Mesenchymal stem cell (in vitro differentiated cells and primary cell): Measurements from ENCODE around the gene LRP1.

Source experiments
- DNase-seq: peaks from one replicate; pipeline ENCODE4 v3.0.0-alpha.2; 2013
- H2AFZ ChIP-seq: one replicate; pipeline ENCODE4 v1.6.1; 2013; ENCODE audit warnings: low read depth, mild to moderate bottlenecking, control low read depth, inconsistent platforms, low read length, moderate library complexity
- H2AK5ac ChIP-seq: 2 replicates; pipeline ENCODE4 v1.6.1; 2013; ENCODE audit warnings: low read length, moderate library complexity, mild to moderate bottlenecking, inconsistent platforms; ENCODE audit not compliant: severe bottlenecking
- H2BK120ac ChIP-seq: one replicate; pipeline ENCODE4 v1.6.1; 2013; ENCODE audit warnings: low read depth, mild to moderate bottlenecking, inconsistent platforms, low read length, moderate library complexity
- H2BK12ac ChIP-seq, 2 experiments: one replicate each; pipeline ENCODE4 v1.6.1; 2013; ENCODE audit warnings: inconsistent platforms in 2 of 2, low read length in 2 of 2, mild to moderate bottlenecking in 2 of 2, moderate library complexity in 2 of 2, control low read depth in 1 of 2
- H2BK15ac ChIP-seq: one replicate; pipeline ENCODE4 v1.6.1; 2013; ENCODE audit warnings: mild to moderate bottlenecking, low read depth, inconsistent platforms; ENCODE audit not compliant: poor library complexity, severe bottlenecking
- H2BK5ac ChIP-seq: 2 replicates; pipeline ENCODE4 v1.6.1; 2013; ENCODE audit warnings: low read depth, mild to moderate bottlenecking, low read length, control low read depth, inconsistent platforms; ENCODE audit not compliant: poor library complexity, severe bottlenecking
- H3K14ac ChIP-seq, 2 experiments: one replicate each; pipeline ENCODE4 v1.6.1; 2013; ENCODE audit warnings: inconsistent platforms in 2 of 2, low read length in 2 of 2, control low read depth in 1 of 2, mild to moderate bottlenecking in 1 of 2, moderate library complexity in 1 of 2
- H3K18ac ChIP-seq, 2 experiments: one replicate each; pipeline ENCODE4 v1.6.1; 2013; ENCODE audit warnings: inconsistent platforms in 2 of 2, low read length in 2 of 2, control low read depth in 1 of 2, low read depth in 1 of 2, mild to moderate bottlenecking in 1 of 2
- H3K23ac ChIP-seq, 2 experiments: one replicate each; pipeline ENCODE4 v1.6.1; 2013; ENCODE audit warnings: inconsistent platforms in 2 of 2, low read length in 2 of 2, mild to moderate bottlenecking in 2 of 2, moderate library complexity in 2 of 2, control low read depth in 1 of 2
- H3K27ac ChIP-seq: 2 replicates; pipeline ENCODE4 v1.5.1; 2013; ENCODE audit warnings: mild to moderate bottlenecking, moderate library complexity, low read length, control low read depth, inconsistent platforms; ENCODE audit not compliant: poor library complexity, severe bottlenecking
- H3K27me3 ChIP-seq, 2 experiments: 2 replicates each; pipeline versions ENCODE4 v1.6.1 to v1.7.0; 2013; ENCODE audit warnings: low read length in 2 of 2, mild to moderate bottlenecking in 2 of 2, moderate library complexity in 2 of 2, control low read depth in 1 of 2, inconsistent platforms in 1 of 2; ENCODE audit not compliant: control insufficient read depth in 1 of 2, insufficient read depth in 1 of 2
- H3K36me3 ChIP-seq, 2 experiments: 2 replicates each; pipeline versions ENCODE4 v1.6.1 to v1.7.0; 2013; ENCODE audit warnings: low read length in 2 of 2, control low read depth in 1 of 2, inconsistent platforms in 1 of 2, low read depth in 1 of 2, mild to moderate bottlenecking in 1 of 2; ENCODE audit not compliant: insufficient read depth in 2 of 2, control insufficient read depth in 1 of 2
- H3K4ac ChIP-seq, 2 experiments: one replicate each; pipeline ENCODE4 v1.6.1; 2013; ENCODE audit warnings: inconsistent platforms in 2 of 2, low read length in 2 of 2, mild to moderate bottlenecking in 2 of 2, moderate library complexity in 2 of 2, control low read depth in 1 of 2, low read depth in 1 of 2
- H3K4me1 ChIP-seq: 2 replicates; pipeline ENCODE4 v1.6.1; 2013; ENCODE audit warnings: low read depth, low read length, control low read depth; ENCODE audit not compliant: control insufficient read depth, insufficient read depth
- H3K4me2 ChIP-seq: 2 replicates; pipeline ENCODE4 v1.6.1; 2013; ENCODE audit warnings: low read length, mild to moderate bottlenecking, inconsistent platforms; ENCODE audit not compliant: poor library complexity, severe bottlenecking
- H3K4me3 ChIP-seq, 2 experiments: 2 replicates each; pipeline versions ENCODE4 v1.5.1 to v1.7.0; 2013; ENCODE audit warnings: low read length in 2 of 2, mild to moderate bottlenecking in 2 of 2, control low read depth in 1 of 2, low read depth in 1 of 2; ENCODE audit not compliant: insufficient read depth in 1 of 2
- H3K79me1 ChIP-seq: replicated peaks from 2 replicates; pipeline ENCODE4 v1.6.1; 2013; ENCODE audit warnings: mild to moderate bottlenecking, control low read depth, low read length, inconsistent platforms; ENCODE audit not compliant: poor library complexity, severe bottlenecking
- H3K9ac ChIP-seq: 2 replicates; pipeline ENCODE4 v1.7.0; 2013; ENCODE audit warnings: mild to moderate bottlenecking, low read length, moderate library complexity
- H3K9me3 ChIP-seq: 2 replicates; pipeline ENCODE4 v1.7.0; 2013; ENCODE audit warnings: mild to moderate bottlenecking, low read length; ENCODE audit not compliant: control insufficient read depth
- H4K8ac ChIP-seq: one replicate; pipeline ENCODE4 v1.6.1; 2013; ENCODE audit warnings: inconsistent platforms, mild to moderate bottlenecking, low read length, moderate library complexity
- H4K91ac ChIP-seq: one replicate; pipeline ENCODE4 v1.6.1; 2013; ENCODE audit warnings: mild to moderate bottlenecking, low read length, inconsistent platforms
- WGBS: methylation state at CpG from one replicate; pipeline ENCODE4 v1.1.7; 2013; ENCODE audit warnings: mixed read lengths; 5-methylcytosine and 5-hydroxymethylcytosine counted together

The LRP1 gene

DNA sequence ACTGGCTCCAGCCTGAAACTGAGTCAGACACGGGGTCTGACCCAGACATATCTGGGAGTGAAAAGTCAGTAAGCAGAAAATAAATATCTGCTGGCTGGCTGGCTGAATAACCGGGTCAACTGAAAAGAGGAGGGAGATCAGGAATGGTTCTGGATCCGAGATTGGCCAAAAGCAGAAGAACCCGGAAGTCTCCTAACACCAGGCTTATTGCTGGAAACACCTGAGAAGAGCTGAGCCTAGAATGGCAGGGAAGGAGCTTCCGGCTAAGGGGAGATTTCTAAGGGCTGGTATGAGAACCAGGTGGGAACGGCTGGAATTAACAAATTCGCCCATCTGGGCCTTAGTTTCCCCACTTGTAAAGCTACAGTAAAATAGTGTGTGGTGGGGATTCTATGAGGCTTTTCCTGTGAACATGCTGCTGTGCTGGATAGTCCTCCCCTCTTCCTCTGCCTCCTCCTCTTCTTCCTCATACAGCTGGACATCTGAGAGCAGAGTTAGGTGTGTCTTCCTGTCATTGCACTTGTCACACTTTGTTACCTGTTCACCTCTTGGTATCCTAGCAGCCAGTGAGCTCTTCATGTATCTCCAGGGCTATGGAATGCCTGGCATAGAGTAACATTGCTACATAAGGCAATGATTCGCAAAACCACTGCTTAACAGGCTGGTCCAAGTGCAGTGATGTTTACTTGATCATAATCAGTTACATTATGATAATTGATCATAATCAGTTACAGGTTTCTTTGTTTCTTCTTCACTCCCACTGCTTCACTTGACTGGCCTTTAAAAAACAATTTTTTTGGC lies 99.2 kb downstream of the LRP1 start:
- peaks cover 21 to 53% of the 10 kb centered on the region in 2 experiments for H3K27me3 ChIP-seq
- peak overlapping the region in 1 of 2 experiments; percentile 13 for H3K23ac ChIP-seq
- H3K79me1 ChIP-seq, result peaks cover 12% of the 10 kb centered on the region
- H3K4me1 ChIP-seq, result peaks cover 36% of the 10 kb centered on the region
- no peak overlapping the region for H3K18ac ChIP-seq
- no peak overlapping the region for H3K14ac ChIP-seq
- no peak overlapping the region for H3K27ac ChIP-seq
- no peak overlapping the region for H2BK5ac ChIP-seq
- peak overlapping the region in 1 of 2 experiments; percentile 58 for H3K4me3 ChIP-seq
- H3K9ac ChIP-seq, result no peak overlapping the region
- DNase-seq, result no peak
- no peak overlapping the region for H2AK5ac ChIP-seq
- peaks cover 15 to 17% of the 10 kb centered on the region in 2 experiments for H3K36me3 ChIP-seq
- H2AFZ ChIP-seq, result no peak overlapping the region
- no peak overlapping the region for H2BK120ac ChIP-seq
- no peak overlapping the region for H2BK12ac ChIP-seq
- H4K8ac ChIP-seq, result peak overlapping the region; percentile 43
- 21% methylated on average over 6 of the region's 8 CpGs for WGBS
- H3K4me2 ChIP-seq, result peak overlapping the region; percentile 33
- H2BK15ac ChIP-seq, result no peak overlapping the region
- no peak overlapping the region for H3K4ac ChIP-seq
- H3K9me3 ChIP-seq, result no peaks in the 10 kb centered on the region
- peak overlapping the region; percentile 16 for H4K91ac ChIP-seq

DNA sequence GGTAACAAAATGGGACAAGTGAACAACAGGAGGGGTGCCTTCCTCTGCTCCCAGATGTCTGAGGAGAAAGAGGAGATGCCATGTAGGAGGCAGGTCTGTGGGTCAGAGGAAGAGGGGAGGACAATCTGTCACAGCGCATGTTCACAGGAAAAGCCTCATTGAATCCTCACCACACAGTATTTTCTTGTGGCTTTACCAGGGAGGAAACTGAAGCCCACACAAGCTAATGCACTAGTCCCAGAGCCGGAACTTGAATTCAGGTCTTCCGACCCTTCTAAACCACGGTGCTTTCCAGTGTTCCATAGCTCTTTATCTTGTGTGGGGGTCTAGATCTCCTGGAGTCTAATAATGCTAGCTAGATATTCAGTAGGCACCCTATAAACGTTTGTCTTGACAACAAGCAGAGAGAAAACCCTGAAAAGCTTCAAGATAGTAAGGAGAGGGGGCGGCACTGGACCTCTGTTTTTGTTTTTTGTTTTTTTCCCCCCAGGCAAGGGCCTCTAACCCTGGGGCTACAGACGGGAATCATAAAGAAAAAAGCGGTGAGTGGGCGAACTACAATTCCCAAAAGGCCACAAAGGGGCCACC lies 100.9 kb downstream of the LRP1 start:
- Histone ChIP-seq H3K14ac (no peak overlapping the region), H4K8ac (no peak overlapping the region), H3K79me1 (peaks cover 21% of the 10 kb centered on the region), H2BK5ac (no peak overlapping the region), H2AFZ (no peak overlapping the region), H2BK12ac (no peak overlapping the region), H3K27ac (no peak overlapping the region), H3K9me3 (no peaks in the 10 kb centered on the region), H3K18ac (no peak overlapping the region), H3K4me1 (peaks cover 36% of the 10 kb centered on the region), H2BK15ac (peak overlapping the region; percentile 3), H3K4ac (no peak overlapping the region), H3K27me3 (peaks cover 11 to 37% of the 10 kb centered on the region in 2 experiments), H3K4me2 (peak overlapping the region; percentile 76), H3K9ac (peak overlapping the region; percentile 98), H4K91ac (no peak overlapping the region), H3K4me3 (peak overlapping the region in 1 of 2 experiments; percentile 86), H2BK120ac (peak overlapping the region; percentile 6), H3K23ac (no peak overlapping the region), H3K36me3 (peaks cover 31% of the 10 kb centered on the region in 2 experiments), H2AK5ac (no peak overlapping the region)
- WGBS, result 12% methylated on average over 7 of the region's 9 CpGs
- peak; percentile 50 for DNase-seq

DNA sequence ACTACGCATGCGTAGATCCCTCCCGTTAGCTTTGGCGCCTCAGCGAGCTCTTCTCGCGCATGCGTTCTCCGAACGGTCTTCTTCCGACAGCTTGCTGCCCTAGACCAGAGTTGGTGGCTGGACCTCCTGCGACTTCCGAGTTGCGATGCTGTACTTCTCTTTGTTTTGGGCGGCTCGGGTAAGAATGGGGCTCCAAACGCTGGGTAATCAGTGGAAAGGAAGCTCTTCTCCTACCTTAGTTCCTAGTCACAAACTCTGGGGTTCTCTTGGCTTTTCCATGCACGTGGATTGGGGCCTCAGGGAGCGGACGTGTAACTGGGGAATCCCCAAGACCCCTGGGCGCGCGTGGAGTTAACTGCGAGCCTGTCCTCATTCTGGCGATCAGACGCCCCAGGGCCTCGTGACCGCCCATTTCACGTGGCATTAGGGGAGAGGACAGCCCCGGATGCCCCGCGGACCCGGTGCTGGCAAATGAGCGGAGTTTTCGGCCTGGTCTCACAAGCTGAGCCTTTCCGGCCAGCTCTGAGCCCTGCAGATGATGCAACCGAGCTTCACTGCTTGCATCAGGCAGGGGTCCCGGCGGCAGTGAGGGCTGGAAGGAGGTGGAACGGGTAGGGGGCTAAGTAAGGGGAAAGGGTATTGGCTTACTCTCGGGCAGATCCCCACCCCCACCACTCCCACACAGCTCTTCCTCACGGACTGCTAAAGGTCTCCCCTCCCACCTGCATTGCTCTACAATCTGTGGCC lies 101.5 kb downstream of the LRP1 start, which contains the start of gene SHMT2:
Gene SHMT2, plus strand, starts transcription at position 78 of the 747 bp plus-strand sequence. Its CDS starts 68 bp downstream, at position 146.
- Histone ChIP-seq H3K27me3 (peaks cover 11 to 30% of the 10 kb centered on the region in 2 experiments), H3K14ac (peak within 1 kb of the TSS in 1 of 2 experiments; percentile 64), H3K4ac (peak within 1 kb of the TSS; percentile 56 to 78), H3K9me3 (no peaks in the 10 kb centered on the region), H3K9ac (peak within 1 kb of the TSS; percentile 98), H3K23ac (no peak within 1 kb of the TSS), H4K8ac (peak within 1 kb of the TSS; percentile 87), H2AK5ac (peak within 1 kb of the TSS; percentile 19), H3K36me3 (peaks cover 38% of the 10 kb centered on the region in 2 experiments), H3K4me2 (peak within 1 kb of the TSS; percentile 76), H2BK120ac (peak within 1 kb of the TSS; percentile 65), H3K4me3 (peak within 1 kb of the TSS; percentile 70 to 86), H3K79me1 (peaks cover 23% of the 10 kb centered on the region), H3K18ac (peak within 1 kb of the TSS; percentile 2 to 81), H2BK12ac (peak within 1 kb of the TSS; percentile 4 to 7), H2BK15ac (peak within 1 kb of the TSS; percentile 3), H3K4me1 (peaks cover 34% of the 10 kb centered on the region), H2BK5ac (peak within 1 kb of the TSS; percentile 70), H2AFZ (no peak within 1 kb of the TSS), H3K27ac (peak within 1 kb of the TSS; percentile 96), H4K91ac (peak within 1 kb of the TSS; percentile 94)
- DNase-seq, result peak; percentile 96
- under 1% methylated on average over 33 of the region's 42 CpGs for WGBS
